Hippocampal formation (tissue), 2 donors: ENCODE data around the gene ZNF44.
"Not testable (repeated sequence)": the region's sequence is repeated elsewhere in the genome, so short reads cannot be mapped to it uniquely, and the experiment has no call there.

Experiments
- DNase-seq, 2 donors: peaks; one replicate each; lab custom pipeline; 2025; lab: John Stamatoyannopoulos, UW

Gene ZNF44

DNA sequence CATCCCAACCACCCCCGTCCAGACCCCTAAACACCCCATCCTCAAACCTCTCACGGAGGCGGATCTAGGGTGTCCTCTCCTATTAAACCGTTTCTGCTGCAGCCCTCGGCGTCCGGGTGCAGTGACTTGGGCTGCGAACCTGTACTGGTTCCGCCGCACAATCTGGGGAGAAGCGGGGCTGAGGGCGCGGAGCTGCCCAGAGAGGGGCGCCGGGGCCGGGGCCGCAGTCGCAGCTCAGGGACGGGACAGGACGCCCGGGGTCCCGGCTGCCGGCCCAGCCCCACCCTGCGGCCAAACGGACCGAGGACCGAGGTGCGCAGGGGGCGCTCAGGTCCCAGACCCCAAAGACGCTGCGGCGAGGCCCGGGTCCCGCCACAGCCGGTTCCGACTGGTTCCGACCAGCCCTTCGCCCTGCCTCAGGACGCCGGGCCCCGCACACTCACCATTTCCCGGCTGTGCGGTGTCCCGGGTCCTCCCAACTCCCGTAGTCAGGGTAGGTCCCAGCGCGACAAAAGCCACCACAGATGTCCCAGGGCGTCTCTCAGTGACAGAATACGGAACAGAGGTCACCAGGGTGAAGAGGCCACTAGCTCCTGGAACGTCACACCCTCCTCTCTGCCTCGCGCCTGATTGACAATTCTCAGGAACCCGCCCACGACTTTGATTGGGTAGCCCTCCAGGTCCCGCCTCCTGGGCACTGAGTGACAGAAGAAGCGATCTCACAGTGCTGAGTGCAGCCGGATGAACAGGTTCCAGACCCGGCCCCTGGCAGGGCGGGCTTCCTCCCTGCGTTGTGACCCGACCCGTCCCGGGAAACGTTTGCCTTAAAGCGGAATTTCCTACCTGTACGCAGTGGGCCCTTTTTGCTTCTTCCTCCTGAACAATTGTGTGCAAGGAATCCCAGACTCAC, at the start of gene ZNF44:
ZNF44 (minus strand) TSS at position 635 of the 910 bp plus-strand sequence; CDS start at position 446, 189 bp downstream.
- DNase-seq = peak; percentile 96 to 97

DNA sequence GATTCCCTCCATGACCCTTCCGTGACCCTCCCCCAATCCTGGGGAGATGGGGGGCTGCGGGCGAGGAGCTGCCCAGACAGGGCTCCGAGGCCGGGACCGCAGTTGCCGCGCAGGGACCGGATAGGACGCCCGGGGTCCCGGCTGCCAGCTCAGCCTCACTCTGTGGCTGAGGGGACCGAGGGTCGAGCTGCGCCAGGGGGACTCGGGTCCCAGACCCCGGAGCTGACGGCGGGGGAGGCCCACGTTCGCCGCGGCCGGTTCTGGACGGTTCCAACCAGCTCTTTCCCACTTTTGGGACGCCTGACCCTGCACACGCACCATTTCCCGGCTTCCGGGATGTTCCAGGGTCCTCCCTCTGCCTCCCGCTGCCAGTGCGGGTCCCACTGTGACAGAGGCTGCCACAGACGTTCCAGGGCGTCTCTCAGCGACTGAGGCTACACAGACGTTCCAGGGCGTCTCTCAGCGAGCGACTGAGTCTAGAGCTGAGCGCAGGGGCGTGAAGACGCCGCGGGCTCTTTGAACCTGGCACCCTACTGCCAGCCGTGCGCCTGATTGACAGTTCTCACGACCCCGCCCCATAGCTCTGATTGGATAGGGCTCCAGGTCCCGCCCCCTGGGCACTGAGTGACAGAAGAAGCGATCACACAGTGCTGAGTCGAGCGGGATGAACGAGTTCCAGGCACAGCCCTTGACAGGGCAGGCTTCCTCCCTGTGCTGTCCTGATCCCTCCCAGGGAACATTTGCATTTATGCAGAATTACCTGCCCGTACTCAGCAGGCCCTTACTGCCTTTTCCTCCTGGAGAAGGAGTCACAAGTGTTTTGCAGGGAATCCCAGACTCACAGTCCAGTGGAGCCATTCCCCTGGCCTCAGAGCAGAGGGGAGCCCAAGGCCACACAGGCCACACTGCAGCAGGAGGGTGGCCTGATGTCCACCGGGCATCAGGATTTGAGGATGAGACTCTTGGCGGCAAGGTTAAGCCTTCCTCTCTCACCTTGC, 38.8 kb upstream of the ZNF44 start, which contains the start of gene ZNF563:
ZNF563 (minus strand) TSS at position 472 of the 998 bp plus-strand sequence; CDS start at position 321, 151 bp downstream.
- peak; percentile 97 to 98 for DNase-seq

DNA sequence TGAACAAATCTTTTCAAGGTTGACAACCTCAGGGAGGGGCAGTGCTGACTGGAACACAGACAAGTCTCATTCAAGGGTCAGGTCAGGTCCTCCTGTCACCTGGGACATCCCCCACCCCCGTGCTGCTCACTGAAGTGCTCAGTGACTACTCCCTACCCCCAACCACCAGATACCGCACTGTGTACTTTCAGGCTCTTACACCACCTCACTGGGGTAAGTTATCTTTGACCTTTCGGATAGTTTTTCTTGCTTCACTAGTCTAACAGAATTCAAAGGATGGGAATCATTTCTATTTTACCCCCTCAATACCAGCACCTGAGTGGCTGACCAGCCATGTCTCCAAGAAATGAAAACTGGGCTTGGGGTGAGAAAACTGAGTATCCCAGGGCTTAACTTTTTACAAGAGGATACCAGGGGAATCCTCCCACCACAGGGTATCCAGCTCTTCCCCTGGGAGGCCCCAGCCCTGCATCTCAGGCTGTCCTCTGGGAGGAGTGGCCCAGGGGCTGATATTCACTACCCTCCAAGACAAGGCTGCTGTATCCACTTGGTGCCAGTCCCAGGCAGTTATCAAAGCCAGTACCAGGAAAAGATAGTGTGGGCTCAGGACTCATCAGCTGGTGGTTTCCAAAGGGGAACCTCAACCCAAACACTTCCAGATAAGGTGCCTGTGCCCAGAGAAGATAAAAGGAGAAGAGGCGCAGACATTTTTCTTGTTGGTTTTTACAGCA, 36.7 kb upstream of the ZNF44 start:
- no peak for DNase-seq

DNA sequence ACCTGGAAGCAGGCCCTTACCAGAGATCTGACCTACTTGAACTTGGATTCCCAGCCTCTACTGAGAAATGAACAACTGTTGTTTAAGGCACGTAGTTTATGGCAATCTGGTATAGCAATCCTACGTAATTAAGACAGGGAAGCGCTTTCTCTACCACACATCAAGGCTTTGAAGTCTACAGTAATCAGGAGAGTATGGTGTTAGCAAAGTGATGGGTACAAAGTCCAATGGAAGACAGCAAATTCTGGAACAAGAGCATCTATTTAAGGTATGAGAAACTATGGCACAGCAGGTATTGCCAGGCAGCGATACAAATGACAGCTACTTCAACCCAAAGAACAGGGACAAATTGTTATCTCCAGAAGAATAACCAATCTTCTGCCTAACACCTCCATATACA, 35.7 kb upstream of the ZNF44 start:
- DNase-seq = no peak

DNA sequence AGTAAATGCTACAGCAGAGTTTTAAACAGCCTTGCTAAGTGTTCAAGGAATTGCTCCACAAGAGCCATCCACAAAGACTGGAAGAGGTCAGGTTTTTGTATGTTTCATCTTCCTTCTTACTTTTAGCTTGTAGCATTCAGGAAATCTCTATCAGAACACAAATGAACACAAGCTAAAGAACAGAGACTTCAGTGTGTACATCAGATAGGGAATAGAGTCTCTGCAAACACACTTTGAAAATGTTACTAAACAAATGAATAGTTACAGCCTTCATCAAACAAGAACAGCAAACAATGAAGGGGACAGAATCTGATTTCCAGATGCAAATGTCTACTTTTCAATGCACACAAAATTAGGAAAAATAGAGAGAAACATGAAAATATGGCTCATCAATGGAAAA, 31.0 kb upstream of the ZNF44 start:
- no peak for DNase-seq

DNA sequence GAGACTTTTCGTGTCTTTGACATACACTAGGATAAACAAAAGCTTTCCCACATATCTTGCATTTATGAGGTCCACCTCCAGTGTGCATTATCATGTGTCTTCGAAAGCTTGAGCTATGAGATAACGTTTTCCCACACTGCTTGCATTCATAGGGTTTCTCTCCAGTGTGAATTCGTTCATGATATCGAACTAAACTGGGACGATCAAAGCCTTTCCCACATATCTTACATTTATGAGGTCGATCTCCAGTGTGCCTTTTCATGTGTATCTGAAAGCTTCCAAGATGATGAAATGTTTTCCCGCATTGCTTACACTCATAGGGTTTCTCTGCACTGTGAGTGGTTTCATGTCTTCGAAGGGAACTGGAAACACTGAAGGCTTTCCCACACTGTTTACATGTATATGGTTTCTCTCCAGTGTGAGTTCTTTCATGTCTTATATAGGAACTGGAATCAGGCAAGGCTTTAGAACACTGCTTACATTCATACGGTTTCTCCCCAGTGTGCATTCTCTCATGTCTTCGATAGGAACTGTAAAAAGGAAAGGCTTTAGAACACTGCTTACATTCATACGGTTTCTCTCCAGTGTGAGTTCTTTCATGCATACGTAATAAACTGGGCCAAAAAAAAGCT, 24.2 kb upstream of the ZNF44 start:
- DNase-seq = no peak

DNA sequence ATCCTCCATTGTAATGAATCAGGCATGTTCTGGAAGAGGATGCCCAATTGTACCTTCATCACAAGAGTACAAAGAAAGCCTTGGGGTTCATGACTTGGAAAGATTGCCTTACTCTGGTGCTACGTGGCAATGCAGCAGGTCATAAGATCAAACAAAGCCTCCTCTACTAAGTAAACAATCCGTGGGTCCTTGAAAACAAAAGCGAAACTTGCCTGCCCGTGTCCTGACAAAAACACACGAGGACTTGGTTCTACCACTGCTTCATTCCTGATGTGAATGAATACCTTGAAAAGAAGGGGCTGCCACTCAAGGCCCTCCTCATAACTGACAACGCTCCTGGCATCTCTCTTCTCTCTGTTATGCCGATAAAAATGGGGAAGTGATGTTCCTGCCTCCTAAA, 19.9 kb upstream of the ZNF44 start:
- DNase-seq = no peak

DNA sequence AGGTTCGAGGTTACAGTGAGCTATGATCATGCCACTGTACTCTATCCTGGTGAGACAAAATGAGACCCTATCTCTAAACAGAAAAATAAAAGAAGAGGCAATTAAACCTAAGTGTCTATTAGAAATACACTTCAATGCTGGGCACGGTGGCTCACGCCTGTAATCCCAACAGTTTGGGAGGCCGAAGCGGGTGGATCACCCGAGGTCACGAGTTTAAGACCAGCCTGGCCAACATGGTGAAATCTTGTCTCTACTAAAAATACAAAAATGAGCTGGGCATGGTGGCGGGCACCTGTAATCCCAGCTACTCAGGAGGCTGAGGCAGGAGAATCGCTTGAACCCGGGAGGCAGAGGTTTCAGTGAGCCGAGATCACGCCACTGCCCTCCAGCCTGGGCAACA, 14.2 kb upstream of the ZNF44 start:
- DNase-seq = not testable (repeated sequence)

DNA sequence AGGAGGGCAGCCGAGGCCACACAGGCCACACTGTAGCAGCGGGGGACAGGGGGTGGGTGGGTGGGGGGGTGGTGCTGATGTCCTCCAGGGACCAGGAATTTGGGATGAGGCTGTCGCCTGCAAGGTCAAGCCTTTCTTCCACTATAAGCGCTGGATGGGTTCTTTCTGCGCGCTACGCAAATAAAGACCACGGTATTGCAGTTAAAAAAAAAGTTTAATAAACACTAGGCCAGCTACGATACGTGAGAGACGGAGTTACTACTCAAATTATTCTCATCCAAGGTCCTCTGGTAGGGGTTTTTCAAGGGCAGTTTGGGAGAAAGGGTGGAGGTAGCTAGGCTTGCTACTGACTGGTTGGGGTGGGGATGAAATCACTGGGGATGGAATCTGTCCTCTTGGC, 508 bp upstream of the ZNF44 start:
- DNase-seq = no peak

DNA sequence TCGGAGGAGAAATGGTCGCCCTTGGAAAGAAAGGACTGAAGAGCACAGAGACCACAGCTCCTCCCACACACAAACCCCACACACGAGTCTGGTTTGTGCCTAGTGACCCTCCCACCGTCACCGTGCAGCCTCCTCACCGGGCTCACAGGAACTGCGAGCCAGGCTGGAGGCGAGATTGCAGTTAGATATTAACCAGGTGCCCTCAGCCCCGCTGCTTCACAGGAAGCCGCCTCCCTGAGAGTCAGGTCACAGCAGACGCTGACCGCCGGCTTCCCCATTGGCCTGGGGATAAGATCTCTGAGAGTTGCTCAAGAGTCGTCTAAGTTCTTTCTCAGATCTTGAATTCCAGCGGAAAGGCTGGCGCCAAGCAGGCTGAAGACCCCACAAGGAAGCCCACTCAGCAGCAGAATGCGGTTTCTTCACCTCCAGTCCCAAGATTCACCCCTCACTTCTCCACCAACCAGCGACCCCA, 870 bp downstream of the ZNF44 start:
- DNase-seq = peak in 1 of 2 donors; percentile 2

DNA sequence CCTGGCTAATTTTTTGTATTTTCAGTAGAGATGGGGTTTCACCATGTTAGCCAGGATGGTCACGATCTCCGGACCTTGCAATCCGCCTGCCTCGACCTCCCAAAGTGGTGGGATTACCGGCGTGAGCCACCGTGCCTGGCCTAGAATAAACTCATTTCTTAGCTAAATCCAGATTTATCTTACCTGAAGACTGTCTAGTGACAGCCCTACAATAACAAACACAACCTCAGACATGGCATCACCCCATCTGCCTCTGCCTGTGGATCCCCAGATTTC, 5.0 kb downstream of the ZNF44 start:
- no peak for DNase-seq

DNA sequence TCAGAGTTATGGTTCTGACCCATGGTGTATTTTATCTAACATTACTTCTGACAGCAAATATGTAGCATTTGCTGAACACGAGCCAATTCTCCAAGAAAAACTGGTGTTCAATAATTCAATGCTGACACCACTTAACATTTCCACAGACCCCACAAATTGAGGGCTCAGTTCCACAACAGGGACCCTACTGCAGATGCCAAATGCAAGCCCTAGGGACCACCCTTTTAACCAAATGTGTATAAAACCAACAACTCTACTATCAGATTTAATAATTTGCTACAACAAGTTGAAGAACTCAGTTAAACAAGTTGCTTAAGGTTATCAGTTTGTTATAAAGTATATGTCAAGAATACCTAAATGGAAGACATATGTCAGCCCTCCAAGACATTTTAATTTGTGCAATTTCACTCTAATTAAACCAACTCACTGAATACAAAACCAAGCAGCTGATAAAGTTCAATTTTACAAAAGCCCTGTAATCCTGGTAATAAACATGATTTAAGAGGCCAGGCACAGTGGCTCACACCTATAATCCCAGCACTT, 6.7 kb downstream of the ZNF44 start:
- no peak for DNase-seq

DNA sequence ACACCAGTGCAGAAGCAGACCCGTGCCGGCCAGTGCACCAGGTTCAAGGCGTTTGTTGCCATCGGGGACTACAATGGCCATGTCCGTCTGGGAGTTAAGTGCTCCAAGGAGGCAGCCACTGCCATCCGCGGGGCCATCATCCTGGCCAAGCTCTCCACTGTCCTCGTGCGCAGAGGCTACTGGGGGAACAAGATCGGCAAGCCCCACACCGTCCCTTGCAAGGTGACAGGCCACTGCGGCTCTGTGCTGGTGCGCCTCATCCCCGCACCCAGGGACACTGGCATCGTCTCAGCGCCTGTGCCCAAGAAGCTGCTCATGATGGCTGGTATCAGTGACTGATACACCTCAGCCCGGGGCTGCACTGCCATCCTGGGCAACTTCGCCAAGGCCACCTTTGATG, 10.1 kb downstream of the ZNF44 start:
- DNase-seq = no peak

DNA sequence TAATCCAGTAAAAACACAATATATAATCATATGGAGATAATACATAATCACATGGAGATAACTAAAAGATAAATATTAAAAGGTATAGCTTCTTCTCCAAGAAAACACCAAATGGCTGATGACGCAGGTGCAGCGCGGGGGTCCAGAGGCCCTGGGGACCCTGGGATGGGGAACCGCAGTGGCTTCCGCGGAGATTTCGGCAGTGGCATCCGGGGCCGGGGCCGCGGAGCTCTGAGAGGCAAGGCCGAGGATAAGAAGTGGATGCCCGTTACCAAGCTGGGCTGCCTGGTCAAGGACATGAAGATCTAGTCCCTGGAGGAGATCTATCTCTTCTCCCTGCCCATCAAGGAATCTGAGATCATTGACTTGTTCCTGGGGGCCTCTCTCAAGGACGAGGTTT, 10.5 kb downstream of the ZNF44 start:
- DNase-seq = no peak

DNA sequence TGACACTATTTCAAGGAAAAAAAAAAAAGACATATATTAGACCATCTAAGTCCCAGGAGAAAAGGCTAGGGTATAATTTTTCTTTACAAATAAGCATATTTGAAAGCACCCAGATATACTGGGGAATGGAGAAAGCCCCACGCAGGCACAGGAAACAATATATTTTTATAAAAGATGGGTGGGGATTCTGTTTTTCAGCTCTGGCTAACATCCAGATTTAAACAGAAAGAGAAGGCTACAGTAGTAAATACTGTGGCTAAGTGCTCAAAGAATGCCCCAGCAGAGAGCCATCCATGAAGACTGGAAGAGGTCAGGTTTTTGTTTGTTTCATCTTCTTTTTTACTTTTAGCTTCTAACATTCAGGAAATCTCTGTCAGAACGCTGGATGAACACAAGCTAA, 16.0 kb downstream of the ZNF44 start:
- DNase-seq = no peak

DNA sequence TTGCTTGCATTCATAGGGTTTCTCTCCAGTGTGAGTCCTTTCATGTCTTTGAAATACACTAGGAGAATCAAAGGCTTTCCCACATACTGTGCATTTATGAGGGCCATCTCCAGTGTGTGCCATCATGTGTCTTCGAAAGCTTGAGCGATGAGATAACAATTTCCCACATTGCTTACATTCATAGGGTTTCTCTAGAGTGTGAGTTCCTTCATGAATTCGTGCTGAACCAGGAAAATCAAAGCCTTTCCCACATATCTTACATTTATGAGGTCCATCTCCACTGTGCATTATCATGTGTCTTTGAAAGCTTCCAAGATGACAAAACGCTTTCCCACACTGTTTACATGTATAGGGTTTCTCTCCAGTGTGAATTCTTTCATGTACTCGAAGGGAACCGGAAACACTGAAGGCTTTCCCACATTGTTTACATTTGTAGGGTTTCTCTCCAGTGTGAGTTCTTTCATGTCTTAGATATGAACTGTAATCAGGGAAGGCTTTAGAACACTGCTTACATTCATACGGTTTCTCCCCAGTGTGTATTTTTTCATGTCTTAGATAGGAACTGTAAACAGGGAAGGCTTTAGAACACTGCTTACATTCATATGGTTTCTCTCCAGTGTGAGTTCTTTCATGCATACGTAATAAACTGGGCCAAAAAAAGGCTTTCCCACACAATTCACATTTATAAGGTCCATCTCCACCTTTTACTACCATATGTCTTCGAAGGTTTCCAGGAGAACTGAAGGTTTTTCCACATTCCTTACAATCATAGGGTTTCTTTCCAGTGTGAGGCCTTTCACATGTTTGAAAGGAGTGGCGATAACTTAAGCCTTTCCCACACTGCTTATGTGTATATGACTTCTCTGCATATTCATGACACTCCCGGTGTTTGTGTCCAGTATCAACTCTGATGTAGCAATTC, 21.4 kb downstream of the ZNF44 start:
- no peak for DNase-seq

DNA sequence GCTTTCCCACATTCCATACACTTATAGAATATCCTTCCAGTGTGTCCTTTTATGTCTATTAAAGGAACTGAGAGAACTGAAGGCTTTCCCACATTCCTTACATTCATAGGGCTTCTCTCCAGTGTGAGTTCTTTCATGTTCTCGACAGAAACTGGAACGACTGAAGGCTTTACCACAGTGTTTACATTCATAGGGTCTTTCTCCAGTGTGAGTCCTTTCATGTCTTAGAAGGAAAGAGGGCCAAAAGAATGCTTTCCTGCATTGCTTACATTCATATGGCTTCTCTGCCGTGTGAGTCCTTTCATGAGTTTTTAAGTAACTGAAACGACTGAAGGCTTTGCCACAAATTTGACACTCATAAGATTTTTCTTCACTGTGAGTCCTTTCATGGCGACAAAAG, 22.3 kb downstream of the ZNF44 start:
- no peak for DNase-seq

DNA sequence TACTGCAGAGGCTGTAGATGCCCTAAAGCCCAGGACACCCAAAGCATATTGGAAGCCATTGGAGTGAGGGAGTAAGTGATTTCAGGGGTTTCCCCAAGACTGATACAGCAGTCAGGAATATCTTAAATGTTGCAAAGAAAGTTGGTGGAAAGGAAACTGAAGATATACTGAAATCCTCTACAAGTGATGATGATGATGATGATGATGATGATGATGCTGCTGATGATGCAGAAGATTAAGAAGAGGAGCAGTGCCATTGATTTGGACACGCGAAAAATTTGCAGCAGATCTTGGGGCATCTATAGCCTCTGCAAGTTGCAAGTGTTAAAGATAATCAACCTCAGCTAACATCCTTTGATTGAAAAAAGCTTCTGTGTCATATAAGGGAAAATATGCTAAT, 23.8 kb downstream of the ZNF44 start:
- no peak for DNase-seq

DNA sequence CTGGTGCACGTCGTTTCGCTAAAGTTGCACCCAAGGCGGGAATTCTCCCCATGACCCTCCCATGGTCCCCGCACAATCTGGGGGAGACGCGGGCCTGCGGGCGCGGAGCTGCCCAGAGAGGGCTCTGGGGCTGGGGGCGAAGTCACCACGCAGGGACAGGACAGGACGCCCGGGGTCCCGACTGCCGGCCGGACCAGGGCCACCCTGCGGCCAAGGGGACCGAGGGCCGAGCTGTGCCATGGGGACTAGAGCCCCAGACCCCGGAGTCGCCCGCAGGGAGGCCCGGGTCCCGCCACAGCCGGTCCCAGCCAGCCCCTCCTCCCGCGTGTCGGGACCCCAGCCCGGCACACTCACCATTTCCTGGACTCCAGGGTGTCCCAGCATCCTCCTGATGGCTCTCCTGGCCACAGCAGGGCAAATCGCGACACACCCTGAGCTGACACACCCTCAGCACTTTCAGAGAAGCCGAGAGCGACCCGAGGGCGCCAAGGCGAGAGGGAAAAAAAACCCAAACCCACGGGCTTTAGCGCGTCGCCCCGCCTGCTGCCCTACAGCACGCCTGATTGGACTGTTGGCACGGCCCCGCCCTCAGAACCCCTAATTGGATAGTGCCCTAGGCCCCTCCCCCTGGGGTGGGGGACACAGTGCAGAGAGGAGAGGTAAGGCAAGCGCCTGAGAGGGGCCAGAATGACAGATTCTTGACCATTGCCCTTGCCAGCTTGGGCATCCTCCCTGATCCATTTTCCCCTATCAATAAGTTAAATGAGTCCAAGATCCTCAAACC, 28.6 kb downstream of the ZNF44 start:
- no peak for DNase-seq
